NCI-H82 treated with DMSO at 0.1 percent for 48 hours (cell line): Measurements from ENCODE around the gene BACH2.
"Not testable (repeated sequence)": the region's sequence is repeated elsewhere in the genome, so short reads cannot be mapped to it uniquely, and the experiment has no call there.

ENCODE experiments used
- DNase-seq: peaks from one replicate; lab custom pipeline; 2025; ENCODE audit not compliant: unreplicated experiment; lab: John Stamatoyannopoulos, UW

The BACH2 gene

DNA sequence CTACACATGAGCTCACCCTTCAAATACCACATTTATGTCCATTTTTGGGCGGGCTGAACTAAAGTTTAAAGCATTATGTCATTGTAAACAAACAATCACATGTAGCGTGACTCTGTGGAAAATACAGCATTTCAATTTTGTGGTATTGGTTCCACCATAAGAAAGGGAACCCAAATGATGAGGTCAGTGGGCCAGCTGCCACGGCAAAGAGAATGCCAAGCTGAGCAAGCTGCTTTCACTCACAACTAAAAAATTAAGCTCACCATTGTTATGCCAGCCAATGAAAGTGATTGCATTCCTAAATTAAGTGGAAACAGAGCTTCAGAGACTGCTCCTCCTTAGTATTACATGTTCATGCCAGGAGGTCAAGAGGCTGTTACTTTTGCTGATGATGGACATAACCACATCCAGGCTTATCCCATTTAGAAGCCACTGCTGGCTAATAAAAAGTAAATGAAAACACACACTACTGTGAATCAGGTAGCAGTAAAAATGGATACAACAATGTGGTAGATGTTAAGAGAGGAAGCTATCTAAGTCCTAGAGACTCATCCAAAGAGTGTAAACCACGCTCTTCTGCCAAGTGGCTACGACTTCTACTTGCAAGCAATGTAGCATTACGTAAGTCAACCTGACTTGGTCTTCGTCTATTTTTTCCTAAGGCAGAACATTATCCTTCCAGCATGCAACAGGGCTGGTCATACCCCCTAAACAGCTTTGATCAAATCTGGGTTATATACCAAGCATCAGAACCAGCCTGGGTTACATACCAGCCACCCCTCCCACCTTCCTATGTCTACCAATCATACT is 164.8 kb downstream of the BACH2 start:
- no peak for DNase-seq

DNA sequence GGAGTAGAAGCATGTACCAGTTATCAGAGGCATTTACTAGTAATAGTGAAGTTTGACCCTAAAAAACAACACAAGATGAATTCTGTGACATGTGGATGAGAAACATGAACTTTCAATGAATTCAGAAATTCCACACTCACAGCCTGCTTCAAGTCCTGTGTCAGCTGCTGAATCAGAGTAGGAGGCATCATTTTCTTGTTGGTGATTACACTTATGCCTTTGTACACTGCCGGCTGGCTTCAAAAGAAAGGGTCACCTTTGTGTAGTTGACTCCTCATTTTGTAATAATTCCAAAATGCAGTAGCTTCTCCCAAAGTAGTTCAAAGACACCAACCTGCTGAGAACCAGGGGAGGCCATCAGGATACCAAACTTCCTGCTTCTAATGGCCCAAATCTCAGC is 165.5 kb downstream of the BACH2 start:
- no peak for DNase-seq

DNA sequence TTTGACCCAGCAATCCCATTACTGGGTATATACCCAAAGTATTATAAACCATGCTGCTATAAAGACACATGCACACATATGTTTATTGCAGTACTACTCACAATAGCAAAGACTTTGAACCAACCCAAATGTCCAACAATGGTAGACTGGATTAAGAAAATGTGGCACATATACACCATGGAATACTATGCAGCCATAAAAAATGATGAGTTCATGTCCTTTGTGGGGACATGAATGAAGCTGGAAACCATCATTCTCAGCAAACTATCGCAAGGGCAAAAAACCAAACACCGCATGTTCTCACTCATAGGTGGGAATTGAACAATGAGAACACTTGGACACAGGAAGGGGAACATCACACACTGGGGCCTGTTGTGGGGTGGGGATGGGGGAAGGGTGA is 168.0 kb downstream of the BACH2 start:
- not testable (repeated sequence) for DNase-seq

DNA sequence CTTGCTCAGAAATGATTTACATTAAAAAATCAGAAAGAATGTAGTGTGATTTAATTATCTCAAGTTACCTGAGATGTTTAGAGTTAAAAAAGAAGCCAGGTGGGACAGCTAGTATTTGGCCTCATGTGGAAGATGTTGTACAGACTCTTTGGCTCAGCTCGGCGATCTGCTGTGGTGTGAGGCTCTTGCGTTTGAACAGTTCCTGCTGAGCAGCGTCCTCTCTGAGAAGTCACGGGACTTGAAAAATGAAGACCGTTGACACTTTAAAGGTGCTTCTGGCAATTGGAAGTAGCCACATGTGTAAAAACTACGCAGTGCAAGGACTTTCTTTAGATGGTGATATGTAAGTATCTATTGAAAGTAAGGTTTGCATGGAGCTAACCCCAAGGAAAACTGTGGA is 169.0 kb downstream of the BACH2 start:
- no peak for DNase-seq

DNA sequence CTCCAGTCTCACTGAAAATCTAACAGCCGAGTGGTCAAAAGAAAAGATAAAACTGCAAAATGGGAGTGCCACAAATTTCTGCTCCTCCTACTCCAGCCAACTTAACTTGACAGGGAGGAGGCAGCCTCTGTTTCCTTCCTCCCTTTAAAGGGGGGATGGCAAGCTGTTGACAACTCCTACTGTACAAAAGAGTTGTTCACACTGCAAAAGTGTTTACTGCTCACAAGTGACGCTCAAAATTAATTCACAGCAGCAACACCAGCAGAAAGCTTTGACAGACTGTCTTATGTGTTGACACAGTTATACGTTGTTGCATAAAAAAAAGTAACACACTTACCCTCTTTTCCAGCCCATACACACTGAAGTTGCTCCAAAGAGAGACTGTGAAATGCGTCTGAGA is 169.8 kb downstream of the BACH2 start:
- no peak for DNase-seq

DNA sequence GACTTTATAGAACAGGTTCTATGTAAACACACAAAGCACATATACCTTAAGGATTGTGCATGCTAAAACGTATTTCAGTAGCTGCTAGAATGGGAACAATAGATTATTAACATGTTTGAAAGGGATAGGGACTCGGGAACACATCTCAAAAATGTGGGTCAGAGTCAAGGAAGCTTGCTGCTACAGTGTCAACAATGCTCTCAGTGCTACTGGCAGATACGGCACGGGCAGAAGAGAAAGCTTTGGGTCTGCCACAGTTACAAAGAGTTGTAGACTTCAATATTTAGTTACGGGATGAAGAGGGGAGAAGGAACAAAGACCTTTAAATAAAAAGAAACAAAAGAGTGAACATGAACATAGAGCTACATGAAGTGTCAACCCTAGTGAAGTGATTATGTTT is 170.5 kb downstream of the BACH2 start:
- DNase-seq: no peak

DNA sequence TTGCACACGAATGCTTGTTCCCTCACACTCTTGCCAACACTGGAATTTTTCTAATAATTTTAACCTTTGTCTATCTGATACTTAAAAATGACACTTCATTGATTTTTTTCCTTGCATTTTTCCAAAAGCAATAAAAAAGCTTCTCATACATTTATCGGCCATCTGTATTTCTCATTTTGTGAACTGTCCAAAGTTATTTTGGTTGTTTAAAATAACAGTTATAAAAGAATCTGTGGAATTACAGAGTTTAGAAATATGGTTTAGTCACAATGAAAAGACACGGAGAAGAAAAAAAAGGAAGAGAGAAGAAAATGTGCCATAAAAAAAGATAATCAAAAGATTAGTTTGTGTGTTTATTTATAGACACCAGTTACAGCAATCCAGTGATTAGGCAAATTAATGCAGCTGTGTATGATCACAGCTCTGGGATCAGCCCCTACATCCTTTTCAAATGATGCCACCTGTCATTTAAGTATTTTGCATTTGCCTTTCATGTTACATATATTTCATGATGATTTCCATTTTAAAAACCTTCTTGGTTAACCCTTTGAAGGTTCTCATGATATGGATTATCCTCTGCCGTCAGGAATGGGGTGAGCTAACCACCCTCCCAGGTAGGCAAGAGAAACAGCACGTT is 171.7 kb downstream of the BACH2 start:
- DNase-seq: no peak

DNA sequence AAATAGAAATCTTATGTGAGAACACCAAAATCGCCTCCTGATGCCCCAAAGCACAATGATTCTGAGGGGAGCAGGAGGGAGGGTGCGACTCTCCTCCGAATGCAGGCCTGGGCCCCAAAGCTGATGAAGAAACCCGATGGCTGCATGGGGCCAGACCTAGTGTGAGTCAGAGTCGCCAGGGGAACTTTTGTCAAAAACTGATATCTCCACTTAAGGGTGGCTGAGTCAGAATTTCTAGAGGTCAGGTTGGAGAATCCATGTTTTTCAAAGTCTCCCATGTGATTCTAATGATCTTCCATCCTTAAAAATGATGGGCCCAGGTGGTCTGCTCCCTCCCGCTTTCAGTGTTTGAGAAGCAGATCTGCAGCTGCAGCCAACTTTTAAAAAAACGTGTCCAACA is 172.8 kb downstream of the BACH2 start:
- DNase-seq: no peak

DNA sequence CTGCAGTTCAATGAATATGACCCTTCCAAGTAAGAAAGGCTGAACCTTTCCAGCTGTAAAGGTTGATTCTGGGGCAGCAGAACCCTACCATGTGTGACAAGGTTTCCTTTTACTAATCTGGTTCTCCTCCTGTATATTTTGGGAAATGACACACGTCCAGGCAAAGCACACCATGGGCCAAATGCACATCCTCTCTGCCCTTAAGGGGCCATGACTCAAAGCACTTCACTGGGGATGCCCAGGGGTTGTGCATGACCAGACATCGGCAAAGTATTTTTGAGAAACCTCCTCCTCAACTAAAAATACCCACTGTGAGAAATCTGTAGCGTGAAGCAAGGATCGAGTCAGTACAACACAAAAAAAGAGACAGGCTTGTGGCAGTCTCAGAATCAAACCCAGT is 174.7 kb downstream of the BACH2 start:
- no peak for DNase-seq

DNA sequence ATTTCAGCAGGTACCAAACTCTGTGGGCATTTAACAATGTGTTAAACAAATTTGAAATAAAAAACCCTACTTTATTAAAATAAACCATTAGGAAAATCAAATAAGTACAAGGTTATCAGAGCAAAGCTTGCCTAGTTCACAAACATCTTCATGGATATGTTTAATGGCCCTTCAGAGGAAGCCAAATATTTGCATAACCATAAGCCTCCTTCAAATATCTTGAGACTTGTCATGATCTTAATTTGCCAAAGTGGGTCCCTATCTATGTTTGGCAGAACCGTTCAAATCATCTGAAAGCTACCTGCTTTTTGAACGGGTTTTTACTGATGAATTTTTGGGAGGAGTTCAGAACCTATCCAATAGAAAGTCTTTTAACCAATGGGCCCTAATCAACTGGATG is 176.3 kb downstream of the BACH2 start:
- no peak for DNase-seq

DNA sequence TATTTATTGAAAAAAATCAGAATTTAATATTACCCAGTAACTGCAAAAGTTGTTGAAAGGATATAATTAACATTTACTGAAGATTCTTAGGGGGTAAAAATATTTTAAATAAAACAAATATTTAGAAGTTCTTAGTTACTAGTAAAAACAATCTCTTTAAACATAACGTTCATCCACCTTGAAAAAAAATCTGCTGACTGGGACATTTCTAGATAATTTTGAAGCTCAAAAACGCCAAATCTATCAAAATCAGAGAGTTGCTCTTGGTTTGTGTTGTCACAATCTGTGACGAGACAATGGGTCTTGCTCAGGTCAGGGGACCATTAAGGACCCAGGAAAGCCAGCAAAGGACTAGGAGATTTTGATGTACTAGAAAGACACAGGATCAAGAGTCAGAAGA is 177.0 kb downstream of the BACH2 start:
- DNase-seq: no peak

DNA sequence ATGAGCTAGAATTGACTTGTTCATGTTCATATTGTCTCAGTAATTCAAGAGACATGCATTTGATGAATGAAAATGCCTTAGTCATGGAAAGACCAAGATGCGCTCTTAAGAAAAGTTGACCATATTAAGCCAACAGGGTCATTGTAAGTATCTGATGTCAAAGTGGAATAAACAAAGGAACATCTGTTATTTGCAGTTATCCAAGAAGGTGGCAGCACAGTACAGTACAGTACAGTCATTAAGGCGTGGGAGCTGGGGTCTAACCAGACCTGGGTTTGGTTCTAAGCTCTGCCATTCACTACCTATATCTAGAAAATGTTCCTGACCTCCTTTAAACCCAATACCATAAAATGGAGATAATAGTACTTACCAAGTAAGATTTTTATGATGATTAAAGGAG is 178.1 kb downstream of the BACH2 start:
- DNase-seq: no peak

DNA sequence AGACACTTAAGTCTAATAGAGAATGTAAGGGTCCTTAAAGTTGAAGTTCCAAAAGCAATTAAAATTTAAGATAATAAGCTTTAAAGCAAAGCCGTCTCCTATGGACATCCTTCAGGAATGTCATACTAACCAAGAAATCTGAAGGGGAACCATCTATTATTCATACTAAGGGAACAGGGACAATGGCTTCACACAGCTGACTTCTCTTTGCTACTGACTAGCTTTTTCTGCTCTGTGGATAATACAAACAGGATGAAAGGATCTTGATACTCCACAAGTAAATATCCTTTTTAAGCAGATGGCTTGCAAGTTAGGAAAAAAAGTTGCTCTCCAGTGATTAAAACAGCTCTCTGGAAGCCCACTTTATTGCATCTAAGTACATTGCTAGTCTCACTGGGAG is 178.6 kb downstream of the BACH2 start:
- no peak for DNase-seq

DNA sequence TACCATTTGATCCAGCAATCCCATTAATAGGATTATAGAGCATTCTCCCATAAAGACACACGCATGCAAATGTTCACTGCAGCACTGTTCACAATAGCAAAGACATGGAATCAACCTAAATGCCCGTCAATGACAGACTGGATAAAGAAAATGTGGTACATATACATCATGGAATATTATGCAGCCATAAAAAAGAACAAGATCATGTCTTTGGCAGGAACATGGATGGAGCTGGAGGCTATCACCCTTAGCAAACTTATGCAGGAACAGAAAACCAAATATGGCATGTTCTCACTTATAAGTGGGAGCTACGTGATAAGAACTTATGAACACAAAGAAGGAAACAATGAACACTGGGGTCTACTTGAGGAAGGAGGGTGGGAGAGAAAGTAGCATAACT is 180.5 kb downstream of the BACH2 start:
- not testable (repeated sequence) for DNase-seq

DNA sequence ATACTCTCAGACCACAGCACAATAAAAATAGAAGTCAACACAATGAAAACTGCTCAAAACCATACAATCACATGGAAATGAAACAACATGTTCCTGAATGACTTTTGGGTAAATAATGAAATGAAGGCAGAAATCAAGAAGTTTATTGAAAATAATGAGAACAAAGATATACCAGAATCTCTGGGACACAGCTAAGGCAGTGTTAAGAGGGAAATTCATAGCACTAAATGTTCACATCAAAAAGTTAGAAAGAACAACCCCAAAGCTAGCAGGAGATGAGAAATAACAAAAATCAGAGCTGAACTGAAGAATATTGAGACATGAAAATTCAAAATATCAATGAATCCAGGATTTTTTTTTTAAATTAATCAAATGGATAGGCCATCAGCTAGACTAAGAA is 183.3 kb downstream of the BACH2 start:
- no peak for DNase-seq

DNA sequence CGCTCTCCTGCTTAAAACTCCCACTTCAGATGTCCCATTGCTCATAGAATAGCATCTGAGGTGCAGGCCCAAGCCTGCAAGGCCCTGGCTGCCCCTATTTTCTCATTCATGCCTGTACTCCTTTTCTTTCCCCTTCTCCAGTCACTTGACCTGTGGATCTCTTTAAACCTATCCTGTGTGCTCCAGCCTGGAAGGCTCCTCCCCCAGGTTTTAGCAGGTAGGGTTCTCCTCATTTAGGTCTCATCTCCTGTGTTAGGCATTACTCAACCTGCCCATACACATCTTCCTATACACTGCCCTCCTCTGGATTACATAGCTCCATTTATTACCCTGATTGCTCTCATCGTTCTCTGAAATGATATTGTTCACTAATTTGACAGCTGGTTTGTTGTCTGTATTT is 185.3 kb downstream of the BACH2 start:
- DNase-seq: no peak

DNA sequence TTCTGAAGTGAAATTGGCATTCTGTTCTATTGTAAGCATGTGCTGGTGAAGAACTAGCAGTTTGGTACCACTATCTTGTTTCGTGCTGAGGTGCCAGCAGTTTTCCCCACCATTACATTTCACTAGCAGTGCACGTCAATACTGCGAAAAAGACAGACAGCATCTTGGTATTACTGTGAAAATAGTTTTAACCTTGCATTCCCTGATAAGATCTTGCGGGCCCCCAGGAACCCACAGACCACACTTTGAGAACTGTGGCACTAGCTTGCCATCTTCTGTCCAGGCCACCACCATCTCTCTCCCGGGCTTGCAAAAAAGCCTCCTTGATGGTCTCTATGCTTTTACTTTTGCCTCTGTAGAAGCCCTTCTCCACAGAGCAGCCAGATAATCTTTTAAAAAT is 185.7 kb downstream of the BACH2 start:
- no peak for DNase-seq

DNA sequence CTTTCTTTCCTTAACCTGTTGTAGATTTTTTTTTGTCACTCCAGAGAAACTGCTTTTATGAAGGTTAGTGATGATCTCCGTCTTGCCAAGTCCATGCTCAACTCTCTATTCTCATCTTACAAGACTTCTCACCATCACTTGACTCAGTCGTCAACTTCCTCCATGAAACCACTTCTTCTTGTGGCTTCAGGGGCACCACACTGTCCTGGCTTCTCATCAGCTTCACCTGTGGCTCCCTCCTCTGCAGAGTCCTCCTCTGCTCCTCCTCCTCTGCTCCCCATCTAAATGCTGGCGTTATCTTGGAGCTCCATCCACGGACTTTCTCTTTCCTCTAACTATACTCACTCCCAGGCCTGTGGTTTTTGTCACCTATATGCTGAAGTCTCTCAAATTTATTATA is 187.5 kb downstream of the BACH2 start:
- no peak for DNase-seq

DNA sequence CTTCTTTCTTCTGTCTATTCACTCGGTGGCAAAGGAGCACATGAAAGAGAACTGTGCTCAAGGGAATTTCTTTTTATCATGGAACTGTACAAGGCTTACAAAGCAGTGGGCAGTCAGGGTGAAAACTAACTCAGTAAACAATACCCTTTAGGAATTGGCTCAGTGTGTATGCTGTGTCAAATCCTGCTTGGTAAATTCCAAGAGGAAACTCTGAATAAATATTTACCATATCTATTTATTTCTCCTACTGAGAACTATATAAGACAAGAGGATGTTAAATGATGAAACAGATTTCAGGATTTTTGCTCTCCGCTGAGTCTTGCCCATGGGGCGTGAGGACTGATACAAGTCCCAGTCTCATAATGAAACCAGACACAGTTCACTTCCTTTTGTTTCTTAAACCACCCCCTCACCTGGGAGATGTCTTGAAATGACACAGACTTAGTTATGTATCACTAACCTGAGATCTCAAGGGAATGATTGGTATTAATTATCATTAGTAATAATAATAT is 188.8 kb downstream of the BACH2 start:
- DNase-seq: no peak

DNA sequence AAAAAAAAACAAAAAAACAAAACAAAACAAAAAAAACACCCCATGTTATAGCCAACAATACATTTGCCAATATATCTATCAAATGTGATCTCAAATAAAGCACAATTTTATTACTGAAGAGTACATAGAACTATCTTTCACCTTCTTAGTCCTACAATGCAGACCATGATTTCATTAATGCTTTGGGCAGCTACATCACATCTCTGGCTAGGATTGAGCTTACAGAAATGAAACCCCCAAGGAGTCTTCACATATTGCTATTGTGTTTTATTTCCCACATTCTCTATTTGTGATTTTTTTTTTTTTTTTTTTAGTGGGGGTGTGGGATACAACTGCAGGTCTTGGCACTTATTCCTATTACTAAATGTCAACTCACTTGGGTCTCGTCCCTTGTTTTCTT is 189.3 kb downstream of the BACH2 start:
- no peak for DNase-seq

DNA sequence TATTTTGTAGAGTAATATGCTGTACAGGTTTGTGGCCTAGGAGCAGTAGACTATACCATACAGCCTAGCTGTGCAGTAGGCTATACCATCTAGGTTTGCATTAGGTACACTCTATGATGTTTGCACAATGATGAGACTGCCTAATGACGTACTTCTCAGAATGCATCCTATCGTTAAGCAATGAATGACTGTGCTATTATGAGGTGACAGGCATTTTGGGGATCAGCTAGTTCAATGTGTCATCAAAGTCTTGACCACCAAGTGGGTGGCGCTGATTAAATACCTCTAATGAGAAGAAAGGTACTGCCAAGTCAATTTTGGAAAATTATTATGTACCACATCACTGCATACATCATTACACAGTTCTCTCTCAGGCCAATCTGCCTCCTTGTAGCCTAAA is 190.2 kb downstream of the BACH2 start:
- DNase-seq: no peak

DNA sequence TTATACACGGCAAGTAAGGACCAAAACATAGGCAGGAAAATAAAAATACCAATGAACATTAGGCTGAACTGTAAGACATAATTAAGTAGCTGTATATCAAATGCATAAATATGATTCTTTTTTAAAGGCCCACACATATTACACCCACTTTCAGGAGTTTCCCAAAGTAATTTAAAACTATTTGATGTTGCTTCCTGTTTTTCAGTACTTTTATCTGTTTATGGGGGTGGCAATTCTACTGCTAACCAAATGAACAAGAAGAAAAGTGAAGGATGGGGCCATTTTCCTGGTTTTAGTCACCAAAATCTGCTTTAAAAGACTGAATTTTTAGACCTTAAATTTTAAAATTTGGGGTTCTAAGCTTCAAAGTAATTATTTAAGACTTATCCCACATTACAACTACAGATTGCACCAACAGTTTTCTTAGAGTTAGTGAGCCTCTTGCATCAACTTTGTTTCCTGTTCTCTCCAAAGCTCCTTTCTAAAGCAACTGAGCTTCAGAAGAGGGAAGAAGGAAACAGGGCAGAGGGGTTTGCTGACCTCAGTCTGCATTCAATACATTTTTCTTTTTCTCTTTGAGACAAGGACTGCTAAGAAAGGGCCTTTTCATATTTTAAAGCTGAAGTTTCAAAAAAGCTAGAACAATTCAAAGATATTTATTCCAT is 191.0 kb downstream of the BACH2 start:
- no peak for DNase-seq
